ENCODE data around the gene TNRC6B.

GRCh38 chr22:40256516-40256915 lies 78.8 kb downstream of the TNRC6B start:
- TF ChIP-seq CTCF (optimal IDR thresholded peaks at IDR 0.05 in 1 of 3, IDR thresholded peaks at IDR 0.05 in 1 of 3, conservative IDR thresholded peaks at IDR 0.05 in 1 of 3; ENCODE audit: extremely low read depth in 1 of 3, insufficient read depth in 2 of 3, low read length in 3 of 3) (no peak), EZH2 (IDR thresholded peaks at IDR 0.05; ENCODE audit: low read length) (no peak)

Measured in keratinocyte (primary cell).